Caco-2 (cell line): ENCODE results near the gene PODXL. TPM values are rescaled to one million over a fixed set of nuclear protein-coding genes. Genes with fewer than 3 reads are reported as not detected.

Experiments used
- BruUV-seq: library from RNA; stranded (reverse); fragments of 400-500 nt; replicated peaks from 2 replicates; lab custom pipeline; 2021; lab: Mats Ljungman, UMichigan
- CTCF ChIA-PET: fragments of 300-600 bp; sonication (Branson Sonifier 250); formaldehyde crosslinking; loops from one replicate; lab custom pipeline; 2022; ENCODE audit warnings: antibody characterized with exemption; lab: Charles Lee
- POLR2A ChIA-PET: fragments of 300-600 bp; sonication (Branson Sonifier 250); formaldehyde crosslinking; loops from one replicate; lab custom pipeline; 2022; ENCODE audit warnings: antibody characterized with exemption; lab: Charles Lee
- DNase-seq, 2 experiments: peaks; one replicate each; pipeline versions ENCODE4 v3.0.0 to v3.0.0-alpha.2; 2020 to 2022
- H3K27me3 ChIP-seq: replicated peaks from 2 replicates; pipeline ENCODE4 v1.6.0; 2011; ENCODE audit warnings: low read length; ENCODE audit not compliant: control insufficient read depth, insufficient read depth
- H3K36me3 ChIP-seq: 2 replicates; pipeline ENCODE4 v1.5.1; 2011; ENCODE audit warnings: low read length; ENCODE audit not compliant: control insufficient read depth, insufficient read depth
- H3K4me1 ChIP-seq: fragments of 250-450 bp; sonication (Bioruptor Pico); 2 replicates; pipeline ENCODE4 v1.5.1; 2020; ENCODE audit warnings: mild to moderate bottlenecking
- H3K4me3 ChIP-seq: 2 replicates; pipeline ENCODE4 v1.5.1; 2011; ENCODE audit warnings: low read depth, mild to moderate bottlenecking, control low read depth, low read length
- H3K9me3 ChIP-seq: fragments of 250-450 bp; sonication (Bioruptor Pico); 2 replicates; pipeline ENCODE4 v1.5.1; 2020; ENCODE audit warnings: mild to moderate bottlenecking, moderate library complexity
- H3K27ac Mint-ChIP-seq: one replicate; pipeline ENCODE4 v1.8.0; 2022; ENCODE audit warnings: mixed read lengths; ENCODE audit not compliant: unreplicated experiment
- H3K27me3 Mint-ChIP-seq: one replicate; pipeline ENCODE4 v1.8.0; 2022; ENCODE audit warnings: mixed read lengths; ENCODE audit not compliant: insufficient read depth, unreplicated experiment
- H3K36me3 Mint-ChIP-seq: one replicate; pipeline ENCODE4 v1.8.0; 2022; ENCODE audit warnings: mild to moderate bottlenecking, mixed read lengths; ENCODE audit not compliant: insufficient read depth, unreplicated experiment
- H3K4me1 Mint-ChIP-seq: one replicate; pipeline ENCODE4 v1.8.0; 2022; ENCODE audit warnings: low read depth, mixed read lengths; ENCODE audit not compliant: unreplicated experiment
- H3K4me3 Mint-ChIP-seq: one replicate; pipeline ENCODE4 v1.8.0; 2022; ENCODE audit warnings: mild to moderate bottlenecking, moderate library complexity, mixed read lengths; ENCODE audit not compliant: unreplicated experiment
- H3K9me3 Mint-ChIP-seq: one replicate; pipeline ENCODE4 v1.8.0; 2022; ENCODE audit warnings: mixed read lengths; ENCODE audit not compliant: unreplicated experiment
- intact Hi-C: fragments of 100-400 bp; cut with micrococcal nuclease; formaldehyde crosslinking; loops from one replicate; pipeline ENCODE4 v1.10.0; 2022; ENCODE audit not compliant: unreplicated experiment
- total RNA-seq: library from RNA; stranded (reverse); gene quantifications from 2 replicates; pipeline ENCODE4 v1.2.3, GENCODE V29; 2022
- TF ChIP-seq, protein P1 (sequence below), 2 experiments: fragments of 200-600 bp in 1 of 2; IDR thresholded peaks; 1 replicate in 1 of 2; 2 replicates in 1 of 2; pipeline versions ENCODE4 v1.5.1 to v1.8.0; 2011 to 2022; ENCODE audit warnings: antibody characterized with exemption in 1 of 2, control low read depth in 1 of 2, inconsistent platforms in 1 of 2, low read depth in 1 of 2, low read length in 1 of 2, mild to moderate bottlenecking in 1 of 2, moderate library complexity in 1 of 2; ENCODE audit not compliant: insufficient read depth in 1 of 2, severe bottlenecking in 1 of 2, unreplicated experiment in 1 of 2

Gene PODXL
- total RNA-seq, 1 experiment from 2014 or later: 278 TPM

DNA sequence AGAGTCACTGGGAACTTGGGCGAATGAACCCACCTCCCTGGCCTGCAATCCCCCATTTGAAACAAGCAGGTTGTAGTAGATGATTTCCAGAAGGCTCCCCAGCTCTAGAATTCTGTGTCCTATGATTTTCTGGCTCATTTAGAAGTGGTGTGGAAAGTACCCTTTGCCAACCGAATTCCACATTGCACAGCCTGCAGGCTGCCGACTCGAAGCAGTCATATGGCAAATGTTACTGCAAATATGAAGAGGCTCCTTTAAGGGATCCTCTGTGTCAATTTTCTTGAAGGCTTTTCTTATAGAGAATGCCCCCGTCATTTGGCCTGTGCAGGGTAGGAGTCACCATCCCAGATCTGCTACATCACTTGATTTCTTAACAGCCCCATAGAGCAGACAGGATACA, 5.6 kb downstream of the PODXL start:
- TF ChIP-seq, protein P1, sequence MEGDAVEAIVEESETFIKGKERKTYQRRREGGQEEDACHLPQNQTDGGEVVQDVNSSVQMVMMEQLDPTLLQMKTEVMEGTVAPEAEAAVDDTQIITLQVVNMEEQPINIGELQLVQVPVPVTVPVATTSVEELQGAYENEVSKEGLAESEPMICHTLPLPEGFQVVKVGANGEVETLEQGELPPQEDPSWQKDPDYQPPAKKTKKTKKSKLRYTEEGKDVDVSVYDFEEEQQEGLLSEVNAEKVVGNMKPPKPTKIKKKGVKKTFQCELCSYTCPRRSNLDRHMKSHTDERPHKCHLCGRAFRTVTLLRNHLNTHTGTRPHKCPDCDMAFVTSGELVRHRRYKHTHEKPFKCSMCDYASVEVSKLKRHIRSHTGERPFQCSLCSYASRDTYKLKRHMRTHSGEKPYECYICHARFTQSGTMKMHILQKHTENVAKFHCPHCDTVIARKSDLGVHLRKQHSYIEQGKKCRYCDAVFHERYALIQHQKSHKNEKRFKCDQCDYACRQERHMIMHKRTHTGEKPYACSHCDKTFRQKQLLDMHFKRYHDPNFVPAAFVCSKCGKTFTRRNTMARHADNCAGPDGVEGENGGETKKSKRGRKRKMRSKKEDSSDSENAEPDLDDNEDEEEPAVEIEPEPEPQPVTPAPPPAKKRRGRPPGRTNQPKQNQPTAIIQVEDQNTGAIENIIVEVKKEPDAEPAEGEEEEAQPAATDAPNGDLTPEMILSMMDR (IDR thresholded peaks at IDR 0.05; ENCODE audit: insufficient read depth in 1 of 2, low read depth in 1 of 2, low read length in 1 of 2, severe bottlenecking in 1 of 2, unreplicated experiment in 1 of 2): no peak
- Mint-ChIP-seq H3K27ac (peak overlapping the region; percentile 31), H3K4me1 (peaks cover 46% of the 10 kb centered on the region), H3K27me3 (no peaks in the 10 kb centered on the region), H3K9me3 (no peaks in the 10 kb centered on the region), H3K36me3 (peaks cover 66% of the 10 kb centered on the region), H3K4me3 (no peak overlapping the region)
- CTCF ChIA-PET: no interaction called here
- intact Hi-C loops: no loop called here
- no peak for DNase-seq
- H3K4me3 ChIP-seq: no peak overlapping the region
- H3K4me1 ChIP-seq: peaks cover 30% of the 10 kb centered on the region
- POLR2A ChIA-PET: interaction anchor here (0.6 kb wide), 1 partner anchor 88 kb away, joined by 5 read pairs; no protein-coding TSS in a partner anchor
- H3K9me3 ChIP-seq: no peaks in the 10 kb centered on the region
- no peaks in the 10 kb centered on the region; the same call in 1 of the 2 replicates for H3K36me3 ChIP-seq
- H3K27me3 ChIP-seq: no peaks in the 10 kb centered on the region
- BruUV-seq: no TSS peak

DNA sequence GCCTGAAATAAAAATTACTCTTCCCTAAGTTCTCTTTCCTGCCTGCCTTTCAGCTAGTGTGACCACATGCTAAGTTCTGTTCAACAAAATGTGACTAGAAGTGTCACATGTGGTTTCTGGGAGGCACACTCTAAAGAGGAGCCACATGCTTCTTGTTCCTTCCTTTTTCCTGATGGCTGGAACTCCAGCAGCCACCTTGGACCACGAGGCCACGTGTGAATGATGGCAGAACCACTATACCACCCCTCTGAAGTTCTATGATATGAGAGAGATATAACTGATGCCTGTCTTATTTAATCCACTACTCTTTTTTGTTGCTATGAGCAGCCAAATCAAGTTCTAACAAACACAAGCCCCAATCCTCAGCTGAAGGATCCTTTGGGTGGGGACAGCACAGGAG, 8.1 kb downstream of the PODXL start:
- Mint-ChIP-seq H3K9me3 (no peaks in the 10 kb centered on the region), H3K27ac (no peak overlapping the region), H3K27me3 (no peaks in the 10 kb centered on the region), H3K36me3 (peaks cover 68% of the 10 kb centered on the region), H3K4me1 (peaks cover 40% of the 10 kb centered on the region), H3K4me3 (no peak overlapping the region)
- no peaks in the 10 kb centered on the region; the same call in 1 of the 2 replicates for H3K36me3 ChIP-seq
- H3K27me3 ChIP-seq: no peaks in the 10 kb centered on the region
- H3K9me3 ChIP-seq: no peaks in the 10 kb centered on the region
- BruUV-seq: no TSS peak
- TF ChIP-seq, protein P1 (IDR thresholded peaks at IDR 0.05; ENCODE audit: insufficient read depth in 1 of 2, low read depth in 1 of 2, low read length in 1 of 2, severe bottlenecking in 1 of 2, unreplicated experiment in 1 of 2): no peak
- DNase-seq: no peak
- intact Hi-C loops: loop anchor here (5.0 kb wide), 2 partner anchors 36 to 39 kb away; no protein-coding TSS in a partner anchor
- POLR2A ChIA-PET: no interaction called here
- CTCF ChIA-PET: interaction anchor here (0.6 to 1.7 kb wide), 4 partner anchors 15 to 105 kb away, joined by 3 read pairs; no protein-coding TSS in a partner anchor
- H3K4me1 ChIP-seq: peaks cover 32% of the 10 kb centered on the region
- no peak overlapping the region for H3K4me3 ChIP-seq

DNA sequence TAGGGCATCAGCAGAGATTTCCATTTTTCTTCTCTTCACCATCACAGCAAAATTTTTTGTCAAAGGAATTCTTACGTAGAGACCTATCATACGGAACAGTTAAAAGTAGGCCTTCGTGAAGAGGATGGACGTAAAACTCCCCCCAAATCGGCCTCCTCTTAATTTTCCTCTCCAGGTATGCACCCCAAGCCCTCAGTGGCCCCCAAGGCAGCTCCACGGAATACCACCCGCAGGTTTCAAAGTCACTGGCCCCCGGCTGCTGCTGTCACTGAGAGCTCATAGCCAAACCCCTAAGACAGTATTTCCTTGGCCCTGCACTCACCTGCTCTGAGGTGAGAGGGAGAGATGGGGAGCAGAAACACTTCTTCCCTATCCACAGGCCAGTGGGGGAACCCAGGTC, 8.8 kb downstream of the PODXL start:
- TF ChIP-seq, protein P1 (IDR thresholded peaks at IDR 0.05; ENCODE audit: insufficient read depth in 1 of 2, low read depth in 1 of 2, low read length in 1 of 2, severe bottlenecking in 1 of 2, unreplicated experiment in 1 of 2): no peak
- ChIA-PET POLR2A (no interaction called here), CTCF (interaction anchor here (0.7 to 1.7 kb wide), 5 partner anchors 16 to 107 kb away, joined by 3 to 4 read pairs (median 3); no protein-coding TSS in a partner anchor)
- no TSS peak for BruUV-seq
- Histone ChIP-seq H3K36me3 (no peaks in the 10 kb centered on the region; the same call in 1 of the 2 replicates), H3K4me1 (peaks cover 24% of the 10 kb centered on the region), H3K4me3 (no peak overlapping the region), H3K27me3 (no peaks in the 10 kb centered on the region), H3K9me3 (no peaks in the 10 kb centered on the region)
- Mint-ChIP-seq H3K4me1 (peaks cover 33% of the 10 kb centered on the region), H3K9me3 (no peaks in the 10 kb centered on the region), H3K36me3 (peaks cover 64% of the 10 kb centered on the region), H3K27ac (no peak overlapping the region), H3K4me3 (no peak overlapping the region), H3K27me3 (no peaks in the 10 kb centered on the region)
- no peak for DNase-seq
- intact Hi-C loops: loop anchor here (5.0 kb wide), 2 partner anchors 35 to 40 kb away; no protein-coding TSS in a partner anchor
